ENCODE measurements around the gene RLN1. TPM values are rescaled to one million over a fixed set of nuclear protein-coding genes. Genes with fewer than 3 reads are reported as not detected.
"Not testable (repeated sequence)": the region's sequence is repeated elsewhere in the genome, so short reads cannot be mapped to it uniquely, and the experiment has no call there.

RLN1 gene
- total RNA-seq, 1 experiment from 2014 or later = not detected

- peaks cover 2% of the 10 kb centered on the region for H3K9me3 Mint-ChIP-seq (ENCODE audit: low read depth, unreplicated experiment)
- no peak for DNase-seq
- no TSS peak for BruUV-seq (replicated peaks)
- intact Hi-C loops (cut with micrococcal nuclease; ENCODE audit: unreplicated experiment) = no loop called here
- H3K36me3 Mint-ChIP-seq (ENCODE audit: insufficient read depth, unreplicated experiment) = no peaks in the 10 kb centered on the region
- peaks cover 16% of the 10 kb centered on the region for H3K27me3 Mint-ChIP-seq (ENCODE audit: unreplicated experiment)
- no peak overlapping the region for H3K4me3 Mint-ChIP-seq (ENCODE audit: low read depth, unreplicated experiment)
- no peaks in the 10 kb centered on the region for H3K4me1 Mint-ChIP-seq (ENCODE audit: low read depth, unreplicated experiment)
- no peak for TF ChIP-seq CTCF (IDR thresholded peaks at IDR 0.05; ENCODE audit: unreplicated experiment)
- no peak overlapping the region for H3K27ac Mint-ChIP-seq (ENCODE audit: unreplicated experiment)
- CTCF ChIA-PET = no interaction called here
Measured at GRCh38 chr9:5315187-5315923, 24.3 kb downstream of the RLN1 start.

DNA sequence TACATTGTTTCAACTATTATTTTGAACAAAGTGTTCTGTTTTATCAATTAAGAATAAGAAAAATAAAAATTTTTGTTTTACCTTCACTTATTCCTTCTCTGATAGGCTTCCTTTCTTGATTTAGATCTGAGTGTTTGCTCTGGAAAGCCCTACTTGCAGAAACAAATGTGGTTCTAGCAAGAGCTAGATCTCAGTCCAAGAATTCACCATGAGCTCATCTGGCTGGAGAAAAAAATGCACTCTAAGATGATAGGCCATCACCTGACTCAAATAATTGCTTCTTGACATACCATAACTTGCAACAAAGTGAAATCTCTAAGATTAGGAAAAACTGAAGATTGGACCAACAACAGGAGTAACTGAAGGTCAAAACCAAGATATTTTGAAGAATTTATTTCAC is 28.8 kb downstream of the RLN1 start:
- Mint-ChIP-seq H3K27ac (ENCODE audit: unreplicated experiment) (no peak overlapping the region), H3K4me1 (ENCODE audit: low read depth, unreplicated experiment) (no peaks in the 10 kb centered on the region), H3K27me3 (ENCODE audit: unreplicated experiment) (peaks cover 33% of the 10 kb centered on the region), H3K9me3 (ENCODE audit: low read depth, unreplicated experiment) (peaks cover 2% of the 10 kb centered on the region), H3K4me3 (ENCODE audit: low read depth, unreplicated experiment) (no peak overlapping the region), H3K36me3 (ENCODE audit: insufficient read depth, unreplicated experiment) (no peaks in the 10 kb centered on the region)
- intact Hi-C loops (cut with micrococcal nuclease; ENCODE audit: unreplicated experiment) = no loop called here
- no TSS peak for BruUV-seq (replicated peaks)
- no peak for TF ChIP-seq CTCF (IDR thresholded peaks at IDR 0.05; ENCODE audit: unreplicated experiment)
- DNase-seq = no peak
- CTCF ChIA-PET = no interaction called here

- Mint-ChIP-seq H3K9me3 (ENCODE audit: low read depth, unreplicated experiment) (no peaks in the 10 kb centered on the region), H3K27ac (ENCODE audit: unreplicated experiment) (no peak overlapping the region), H3K4me1 (ENCODE audit: low read depth, unreplicated experiment) (no peaks in the 10 kb centered on the region), H3K4me3 (ENCODE audit: low read depth, unreplicated experiment) (no peak overlapping the region), H3K27me3 (ENCODE audit: unreplicated experiment) (peaks cover 22% of the 10 kb centered on the region), H3K36me3 (ENCODE audit: insufficient read depth, unreplicated experiment) (no peaks in the 10 kb centered on the region)
- no peak for DNase-seq
- TF ChIP-seq CTCF (IDR thresholded peaks at IDR 0.05; ENCODE audit: unreplicated experiment) = no peak
- no TSS peak for BruUV-seq (replicated peaks)
- CTCF ChIA-PET = interaction anchor here (0.7 kb wide), 2 partner anchors 28 to 117 kb away, joined by 6 to 7 read pairs; no protein-coding TSS in a partner anchor
- intact Hi-C loops (cut with micrococcal nuclease; ENCODE audit: unreplicated experiment) = no loop called here
Measured at GRCh38 chr9:5305741-5306140, 33.9 kb downstream of the RLN1 start.

GRCh38 chr9:5303840-5304795 is 35.6 kb downstream of the RLN1 start, which contains the start of gene RLN2:
Gene RLN2, minus strand, starts transcription at chr9:5304716. Its CDS starts 136 bp downstream, at chr9:5304580.
- H3K27ac Mint-ChIP-seq (ENCODE audit: unreplicated experiment); DNase-seq; H3K27me3 Mint-ChIP-seq (ENCODE audit: unreplicated experiment); H3K9me3 Mint-ChIP-seq (ENCODE audit: low read depth, unreplicated experiment); H3K36me3 Mint-ChIP-seq (ENCODE audit: insufficient read depth, unreplicated experiment); BruUV-seq (replicated peaks); intact Hi-C loops (cut with micrococcal nuclease; ENCODE audit: unreplicated experiment); H3K4me1 Mint-ChIP-seq (ENCODE audit: low read depth, unreplicated experiment); H3K4me3 Mint-ChIP-seq (ENCODE audit: low read depth, unreplicated experiment); CTCF ChIA-PET: not testable (repeated sequence)
